Progenitor cell of endocrine pancreas (in vitro differentiated cells): ENCODE data around the gene SPECC1L. TPM values are rescaled to one million over a fixed set of nuclear protein-coding genes. Genes with fewer than 3 reads are reported as not detected.
"Not testable (repeated sequence)": the region's sequence is repeated elsewhere in the genome, so short reads cannot be mapped to it uniquely, and the experiment has no call there.

Experiments
- DNase-seq: peaks from one replicate; pipeline ENCODE4 v3.0.0; 2021; ENCODE audit warnings: low spot score; ENCODE audit not compliant: unreplicated experiment
- H3K27ac Mint-ChIP-seq: 2 replicates; pipeline ENCODE4 v1.8.0; 2021; ENCODE audit warnings: mild to moderate bottlenecking, moderate library complexity, mixed read lengths
- H3K27me3 Mint-ChIP-seq: 2 replicates; pipeline ENCODE4 v1.8.0; 2021; ENCODE audit warnings: mixed read lengths
- H3K36me3 Mint-ChIP-seq: 2 replicates; pipeline ENCODE4 v1.8.0; 2022; ENCODE audit warnings: mixed read lengths; ENCODE audit not compliant: insufficient read depth
- H3K4me1 Mint-ChIP-seq: 2 replicates; pipeline ENCODE4 v1.8.0; 2021; ENCODE audit warnings: low read depth, mixed read lengths
- H3K4me3 Mint-ChIP-seq: 2 replicates; pipeline ENCODE4 v1.8.0; 2021; ENCODE audit warnings: low read depth, mild to moderate bottlenecking, moderate library complexity, mixed read lengths
- H3K9me3 Mint-ChIP-seq: 2 replicates; pipeline ENCODE4 v1.8.0; 2021; ENCODE audit warnings: low read depth, mixed read lengths
- total RNA-seq: library from RNA; stranded (reverse); gene quantifications from 2 replicates; pipeline ENCODE4 v1.2.1, GENCODE V29; 2021
- TF ChIP-seq, protein P1 (sequence below): fragments of 200-600 bp; sonication (generic); IDR thresholded peaks from one replicate; pipeline ENCODE4 v1.5.0; 2021; ENCODE audit warnings: antibody characterized with exemption, mild to moderate bottlenecking; ENCODE audit not compliant: unreplicated experiment

The SPECC1L gene
- total RNA-seq, 1 donor from 2014 or later, result 96.9 TPM

DNA sequence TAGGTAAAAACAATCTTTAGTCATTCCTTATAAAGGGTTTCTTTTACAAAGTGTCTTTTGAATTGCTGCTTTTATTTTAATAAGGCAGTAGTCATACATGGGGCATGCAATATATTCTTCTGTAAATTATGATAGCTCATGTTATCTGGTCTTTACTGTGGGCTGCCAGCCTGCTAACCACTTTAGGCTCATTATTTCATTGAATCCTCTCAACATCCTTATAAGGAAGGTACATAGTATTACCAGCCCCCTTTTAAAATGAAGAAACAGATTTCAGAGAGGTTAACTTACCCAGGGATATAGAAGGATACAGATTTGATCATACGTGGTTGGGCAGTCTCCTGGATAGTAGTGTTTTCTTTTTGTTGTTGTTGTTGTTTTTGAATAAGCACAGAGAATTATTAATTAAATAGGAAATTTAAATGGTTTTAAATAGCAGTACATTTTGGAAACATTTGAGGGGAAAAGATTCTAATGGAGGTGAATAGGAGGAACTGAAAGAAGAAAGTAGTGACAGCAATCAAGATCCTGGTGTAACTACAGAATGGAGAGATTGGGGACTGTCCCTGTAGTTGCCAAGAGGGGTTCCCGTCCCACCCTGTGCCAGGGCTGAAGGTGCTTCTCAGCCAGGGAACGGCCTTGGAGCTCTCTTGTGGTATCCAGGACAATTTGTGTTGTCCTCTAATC is 21.0 kb downstream of the SPECC1L start:
- DNase-seq, result no peak
- peaks cover 2% of the 10 kb centered on the region for H3K36me3 Mint-ChIP-seq
- H3K4me3 Mint-ChIP-seq, result no peak overlapping the region
- H3K9me3 Mint-ChIP-seq, result no peaks in the 10 kb centered on the region
- H3K4me1 Mint-ChIP-seq, result peaks cover 10% of the 10 kb centered on the region
- no peak overlapping the region for H3K27ac Mint-ChIP-seq
- TF ChIP-seq, protein P1, sequence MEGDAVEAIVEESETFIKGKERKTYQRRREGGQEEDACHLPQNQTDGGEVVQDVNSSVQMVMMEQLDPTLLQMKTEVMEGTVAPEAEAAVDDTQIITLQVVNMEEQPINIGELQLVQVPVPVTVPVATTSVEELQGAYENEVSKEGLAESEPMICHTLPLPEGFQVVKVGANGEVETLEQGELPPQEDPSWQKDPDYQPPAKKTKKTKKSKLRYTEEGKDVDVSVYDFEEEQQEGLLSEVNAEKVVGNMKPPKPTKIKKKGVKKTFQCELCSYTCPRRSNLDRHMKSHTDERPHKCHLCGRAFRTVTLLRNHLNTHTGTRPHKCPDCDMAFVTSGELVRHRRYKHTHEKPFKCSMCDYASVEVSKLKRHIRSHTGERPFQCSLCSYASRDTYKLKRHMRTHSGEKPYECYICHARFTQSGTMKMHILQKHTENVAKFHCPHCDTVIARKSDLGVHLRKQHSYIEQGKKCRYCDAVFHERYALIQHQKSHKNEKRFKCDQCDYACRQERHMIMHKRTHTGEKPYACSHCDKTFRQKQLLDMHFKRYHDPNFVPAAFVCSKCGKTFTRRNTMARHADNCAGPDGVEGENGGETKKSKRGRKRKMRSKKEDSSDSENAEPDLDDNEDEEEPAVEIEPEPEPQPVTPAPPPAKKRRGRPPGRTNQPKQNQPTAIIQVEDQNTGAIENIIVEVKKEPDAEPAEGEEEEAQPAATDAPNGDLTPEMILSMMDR, result no peak
- H3K27me3 Mint-ChIP-seq, result no peaks in the 10 kb centered on the region

DNA sequence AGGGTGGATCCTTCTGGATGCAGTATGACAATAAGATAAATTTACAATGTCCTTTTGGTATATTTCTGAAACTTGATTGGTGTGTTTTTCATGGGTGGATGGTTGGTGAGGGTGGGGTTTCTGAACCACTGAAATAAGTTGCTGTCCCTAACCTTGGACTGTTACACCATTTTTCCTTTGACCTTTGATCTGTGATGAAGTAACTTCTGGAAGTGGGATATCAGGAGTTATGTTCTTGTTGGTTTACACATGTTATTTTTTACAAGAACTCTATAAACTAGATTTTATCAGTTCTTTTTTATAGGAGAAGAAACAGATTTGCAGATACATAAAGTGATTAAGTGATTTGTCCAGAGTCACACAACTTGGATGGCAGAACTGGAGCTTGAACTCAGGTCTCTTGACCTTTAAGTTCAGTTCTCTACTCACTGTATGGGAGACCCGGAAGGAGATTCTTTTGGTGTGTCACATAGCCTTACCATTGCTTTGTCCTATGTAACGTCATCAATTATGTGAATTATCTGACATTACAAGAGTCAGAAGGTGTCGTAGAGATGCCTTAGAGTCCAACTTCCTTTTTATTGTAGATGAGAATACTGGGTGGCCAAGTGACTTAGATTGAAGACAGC is 21.7 kb downstream of the SPECC1L start:
- H3K27me3 Mint-ChIP-seq, H3K4me1 Mint-ChIP-seq, H3K27ac Mint-ChIP-seq, DNase-seq, H3K9me3 Mint-ChIP-seq, H3K4me3 Mint-ChIP-seq, H3K36me3 Mint-ChIP-seq: not testable (repeated sequence)

DNA sequence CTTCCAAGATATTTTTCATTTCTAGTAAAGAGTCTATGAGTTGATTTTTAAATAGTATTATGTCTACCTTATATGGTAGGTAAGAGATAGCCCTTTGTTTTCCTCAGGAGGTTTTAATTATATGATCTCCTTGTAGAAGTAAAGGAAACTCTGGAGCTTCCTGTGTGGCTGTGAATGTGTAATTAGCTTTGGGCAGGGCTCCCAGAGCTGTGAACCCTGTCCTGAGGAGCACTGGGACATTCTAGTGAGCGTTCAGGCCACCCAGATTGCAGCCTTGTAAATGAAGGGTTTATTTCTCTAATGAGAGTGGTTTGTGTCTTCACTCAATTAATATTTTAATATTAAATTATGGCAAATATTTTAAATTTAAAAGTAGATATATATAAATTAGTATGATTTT is 24.3 kb downstream of the SPECC1L start:
- H3K27me3 Mint-ChIP-seq, H3K4me1 Mint-ChIP-seq, H3K36me3 Mint-ChIP-seq, H3K4me3 Mint-ChIP-seq, H3K9me3 Mint-ChIP-seq, H3K27ac Mint-ChIP-seq, DNase-seq: not testable (repeated sequence)

- not testable (repeated sequence) for H3K9me3 Mint-ChIP-seq, H3K4me3 Mint-ChIP-seq, H3K27me3 Mint-ChIP-seq, DNase-seq, H3K27ac Mint-ChIP-seq
- Mint-ChIP-seq H3K4me1 (peaks cover 13% of the 10 kb centered on the region), H3K36me3 (peaks cover 14% of the 10 kb centered on the region)
These were observed 28.0 kb downstream of the SPECC1L start for GRCh38 chr22:24298497-24299155.

DNA sequence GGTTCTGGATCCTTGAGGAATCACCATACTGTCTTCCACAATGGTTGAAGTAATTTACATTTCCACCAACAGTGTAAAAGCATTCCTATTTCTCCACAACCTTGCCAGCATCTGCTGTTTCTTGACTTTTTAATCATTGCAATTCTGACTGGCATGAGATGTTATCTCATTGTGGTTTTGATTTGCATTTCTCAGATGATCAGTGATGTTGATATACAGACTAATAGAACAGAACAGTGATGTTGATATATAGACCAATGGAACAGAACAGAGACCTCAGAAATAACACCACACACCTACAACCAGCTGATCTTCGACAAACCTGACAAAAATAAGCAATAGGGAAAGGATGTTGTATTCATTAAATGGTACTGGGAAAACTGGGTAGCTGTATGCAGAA is 29.9 kb downstream of the SPECC1L start:
- H3K9me3 Mint-ChIP-seq, DNase-seq, H3K4me3 Mint-ChIP-seq, H3K27ac Mint-ChIP-seq, H3K27me3 Mint-ChIP-seq: not testable (repeated sequence)
- Mint-ChIP-seq H3K4me1 (peaks cover 16% of the 10 kb centered on the region), H3K36me3 (peaks cover 28% of the 10 kb centered on the region)

DNA sequence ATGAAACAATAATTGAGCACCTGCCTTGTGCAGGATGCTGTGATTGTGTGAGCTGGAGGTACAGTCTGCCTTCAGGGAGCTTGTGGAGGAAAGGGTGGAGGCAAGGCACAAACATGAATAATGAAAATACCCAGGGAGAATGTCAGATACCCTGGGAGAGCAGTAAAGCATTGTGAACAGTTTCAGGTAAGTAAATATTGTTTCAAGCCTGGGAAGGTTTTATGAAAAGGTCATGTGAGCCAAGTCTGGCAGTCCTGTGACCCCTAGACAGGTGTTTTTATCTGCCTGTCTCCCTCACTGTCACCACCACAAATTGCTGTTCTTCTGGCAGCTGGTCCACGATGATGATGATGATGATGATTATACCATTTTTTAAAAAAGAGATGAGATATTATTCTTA is 32.0 kb downstream of the SPECC1L start:
- TF ChIP-seq, protein P1, result no peak
- peak overlapping the region; percentile 89 for H3K27ac Mint-ChIP-seq

DNA sequence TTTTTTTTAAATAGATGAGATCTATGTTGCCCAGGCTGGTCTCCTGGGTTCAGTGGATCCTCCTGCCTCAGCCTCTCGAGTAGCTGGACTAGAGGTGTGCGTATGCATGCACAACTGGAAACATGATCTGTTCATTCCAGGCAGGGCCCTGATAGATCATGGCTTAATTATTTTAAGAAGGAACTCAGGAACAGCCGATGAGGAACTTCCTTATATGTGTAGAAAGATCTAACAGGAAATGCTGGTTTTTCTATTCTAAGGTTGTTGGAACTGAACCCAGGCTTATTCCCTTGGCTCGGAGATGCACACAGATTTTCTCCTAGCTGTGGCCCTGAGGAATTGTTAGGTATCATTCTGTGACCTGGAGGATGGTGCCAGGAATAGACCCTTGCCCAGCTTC is 32.4 kb downstream of the SPECC1L start:
- H3K27ac Mint-ChIP-seq, result peak overlapping the region; percentile 84
- TF ChIP-seq, protein P1, result no peak

More for the DNA sequence above, 32.0 kb downstream of the SPECC1L start:
- Mint-ChIP-seq H3K4me3 (no peak overlapping the region), H3K4me1 (peaks cover 16% of the 10 kb centered on the region), H3K9me3 (peaks cover 12% of the 10 kb centered on the region), H3K27me3 (no peaks in the 10 kb centered on the region), H3K36me3 (peaks cover 42% of the 10 kb centered on the region)
- no peak for DNase-seq

More for the DNA sequence above, 32.4 kb downstream of the SPECC1L start:
- Mint-ChIP-seq H3K36me3 (peaks cover 42% of the 10 kb centered on the region), H3K4me1 (peaks cover 16% of the 10 kb centered on the region), H3K4me3 (no peak overlapping the region), H3K27me3 (no peaks in the 10 kb centered on the region), H3K9me3 (peaks cover 12% of the 10 kb centered on the region)
- no peak for DNase-seq
